ENCODE measurements around the gene TBC1D20.

DNA sequence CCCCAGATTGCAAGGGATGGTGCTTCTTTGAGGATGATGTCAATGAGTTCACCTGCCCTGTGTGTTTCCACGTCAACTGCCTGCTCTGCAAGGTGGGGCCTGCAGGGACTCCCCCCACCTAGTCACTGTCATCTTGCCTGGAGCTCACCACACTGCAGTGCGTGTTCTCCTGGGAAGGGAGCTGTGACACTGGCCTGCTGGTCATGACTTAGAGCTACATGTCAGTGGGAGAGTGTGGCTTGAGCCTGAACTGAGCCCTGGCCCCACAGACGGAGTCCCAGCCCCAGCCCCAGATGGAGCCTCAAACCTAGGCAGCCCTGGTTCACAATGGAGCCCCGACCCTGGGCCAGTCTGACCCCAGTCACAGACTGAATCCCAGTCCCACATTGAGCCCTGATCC is 34.9 kb downstream of the TBC1D20 start:
- TF ChIP-seq, protein P1, sequence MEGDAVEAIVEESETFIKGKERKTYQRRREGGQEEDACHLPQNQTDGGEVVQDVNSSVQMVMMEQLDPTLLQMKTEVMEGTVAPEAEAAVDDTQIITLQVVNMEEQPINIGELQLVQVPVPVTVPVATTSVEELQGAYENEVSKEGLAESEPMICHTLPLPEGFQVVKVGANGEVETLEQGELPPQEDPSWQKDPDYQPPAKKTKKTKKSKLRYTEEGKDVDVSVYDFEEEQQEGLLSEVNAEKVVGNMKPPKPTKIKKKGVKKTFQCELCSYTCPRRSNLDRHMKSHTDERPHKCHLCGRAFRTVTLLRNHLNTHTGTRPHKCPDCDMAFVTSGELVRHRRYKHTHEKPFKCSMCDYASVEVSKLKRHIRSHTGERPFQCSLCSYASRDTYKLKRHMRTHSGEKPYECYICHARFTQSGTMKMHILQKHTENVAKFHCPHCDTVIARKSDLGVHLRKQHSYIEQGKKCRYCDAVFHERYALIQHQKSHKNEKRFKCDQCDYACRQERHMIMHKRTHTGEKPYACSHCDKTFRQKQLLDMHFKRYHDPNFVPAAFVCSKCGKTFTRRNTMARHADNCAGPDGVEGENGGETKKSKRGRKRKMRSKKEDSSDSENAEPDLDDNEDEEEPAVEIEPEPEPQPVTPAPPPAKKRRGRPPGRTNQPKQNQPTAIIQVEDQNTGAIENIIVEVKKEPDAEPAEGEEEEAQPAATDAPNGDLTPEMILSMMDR (IDR thresholded peaks at IDR 0.05): no peak
- TF ChIP-seq POLR2A (IDR thresholded peaks at IDR 0.05; ENCODE audit: low read depth) (no peak), POLR2AphosphoS5 (IDR thresholded peaks at IDR 0.05) (no peak)
